ENCODE results near the gene NODAL.

NODAL gene

DNA sequence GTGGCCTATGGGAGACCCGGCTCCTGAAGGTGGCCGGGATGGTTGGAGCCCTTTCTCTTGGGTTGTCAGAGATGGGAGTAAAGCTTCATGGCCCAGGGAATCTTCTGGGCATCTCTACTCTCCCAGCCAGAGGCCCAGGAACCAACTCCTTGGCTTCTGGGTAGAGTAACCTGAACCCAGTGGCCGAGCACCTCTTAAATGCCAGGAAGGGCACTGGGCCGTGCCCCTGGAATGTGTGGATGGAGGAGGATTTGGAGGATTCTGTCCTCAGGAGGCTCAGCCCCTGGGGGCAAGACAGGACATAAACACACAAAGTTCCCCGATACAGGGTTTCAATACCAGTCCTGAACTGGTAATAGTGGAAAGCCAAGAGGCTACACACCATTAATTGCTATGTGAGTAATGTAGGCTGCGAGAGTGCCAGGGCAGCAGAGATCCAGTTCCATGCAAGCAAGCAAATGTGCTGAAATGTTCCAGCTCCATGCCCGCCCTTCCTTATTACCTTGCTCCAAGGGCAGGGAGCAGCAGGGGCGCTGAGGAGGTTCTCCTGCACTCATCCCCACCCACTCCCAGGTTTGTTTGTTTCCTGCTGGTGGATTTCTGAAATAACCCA is 38.3 kb upstream of the NODAL start:
- Histone ChIP-seq H3K18ac (ENCODE audit: low read depth in 1 of 2, low read length in 2 of 2) (no peak overlapping the region), H3K14ac (ENCODE audit: low read length in 2 of 2) (no peak overlapping the region), H3K4me3 (ENCODE audit: insufficient read depth in 1 of 2, low read depth in 1 of 2, low read length in 2 of 2) (no peak overlapping the region), H3K27ac (ENCODE audit: low read length, poor library complexity, severe bottlenecking) (no peak overlapping the region), H2BK5ac (ENCODE audit: low read depth, low read length, poor library complexity, severe bottlenecking) (no peak overlapping the region), H3K4me1 (ENCODE audit: control insufficient read depth, insufficient read depth, low read depth, low read length) (peaks cover 15% of the 10 kb centered on the region), H3K79me1 (replicated peaks; ENCODE audit: low read length, poor library complexity, severe bottlenecking) (no peaks in the 10 kb centered on the region), H3K9me3 (ENCODE audit: control insufficient read depth, low read length) (no peaks in the 10 kb centered on the region), H3K36me3 (ENCODE audit: control insufficient read depth in 1 of 2, insufficient read depth in 2 of 2, low read depth in 1 of 2, low read length in 2 of 2) (no peaks in the 10 kb centered on the region), H3K9ac (ENCODE audit: low read length) (no peak overlapping the region), H4K91ac (ENCODE audit: low read length) (no peak overlapping the region), H4K8ac (ENCODE audit: low read length) (no peak overlapping the region), H3K23ac (ENCODE audit: low read length in 2 of 2) (no peak overlapping the region), H3K4ac (ENCODE audit: low read depth in 1 of 2, low read length in 2 of 2) (no peak overlapping the region), H2BK15ac (ENCODE audit: low read depth, poor library complexity, severe bottlenecking) (no peak overlapping the region), H3K27me3 (ENCODE audit: control insufficient read depth in 1 of 2, insufficient read depth in 1 of 2, low read length in 2 of 2) (peaks cover 39 to 83% of the 10 kb centered on the region in 2 experiments), H2AK5ac (ENCODE audit: low read length, severe bottlenecking) (no peak overlapping the region), H2AFZ (ENCODE audit: low read depth, low read length) (no peak overlapping the region), H2BK120ac (ENCODE audit: low read depth, low read length) (no peak overlapping the region), H3K4me2 (ENCODE audit: low read length, poor library complexity, severe bottlenecking) (no peak overlapping the region), H2BK12ac (ENCODE audit: low read length in 2 of 2) (no peak overlapping the region)
- DNase-seq = no peak
- WGBS = 89% methylated on average over 7 of the region's 8 CpGs

DNA sequence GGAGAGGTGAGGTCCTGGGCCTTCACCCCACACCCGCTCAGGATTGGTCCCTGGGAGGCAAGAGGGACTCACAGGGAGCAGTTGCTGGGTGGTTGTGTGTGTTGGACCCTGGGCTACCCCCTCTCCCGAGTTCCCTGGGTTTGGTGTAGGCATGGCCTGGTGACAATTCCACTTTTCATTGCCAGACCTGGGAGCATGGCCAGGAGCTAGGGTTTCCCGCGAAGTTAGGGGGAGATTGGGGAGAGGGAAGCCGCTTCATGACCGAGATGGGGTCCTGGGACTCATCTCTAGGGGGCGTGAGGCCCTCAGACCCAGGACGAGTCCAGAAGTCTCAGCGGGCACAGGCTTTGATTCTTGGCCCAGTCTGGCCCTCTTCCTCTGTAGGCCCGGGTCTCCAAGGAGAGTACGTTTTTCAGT is 37.7 kb upstream of the NODAL start:
- Histone ChIP-seq H2BK15ac (ENCODE audit: low read depth, poor library complexity, severe bottlenecking) (no peak overlapping the region), H3K23ac (ENCODE audit: low read length in 2 of 2) (no peak overlapping the region), H4K8ac (ENCODE audit: low read length) (no peak overlapping the region), H2BK5ac (ENCODE audit: low read depth, low read length, poor library complexity, severe bottlenecking) (no peak overlapping the region), H2AFZ (ENCODE audit: low read depth, low read length) (no peak overlapping the region), H4K91ac (ENCODE audit: low read length) (no peak overlapping the region), H3K4me2 (ENCODE audit: low read length, poor library complexity, severe bottlenecking) (peak overlapping the region; percentile 76), H3K4me3 (ENCODE audit: insufficient read depth in 1 of 2, low read depth in 1 of 2, low read length in 2 of 2) (peak overlapping the region; percentile 60 to 64), H2AK5ac (ENCODE audit: low read length, severe bottlenecking) (no peak overlapping the region), H3K14ac (ENCODE audit: low read length in 2 of 2) (no peak overlapping the region), H3K18ac (ENCODE audit: low read depth in 1 of 2, low read length in 2 of 2) (no peak overlapping the region), H3K9me3 (ENCODE audit: control insufficient read depth, low read length) (no peaks in the 10 kb centered on the region), H3K9ac (ENCODE audit: low read length) (no peak overlapping the region), H3K36me3 (ENCODE audit: control insufficient read depth in 1 of 2, insufficient read depth in 2 of 2, low read depth in 1 of 2, low read length in 2 of 2) (no peaks in the 10 kb centered on the region), H3K4ac (ENCODE audit: low read depth in 1 of 2, low read length in 2 of 2) (no peak overlapping the region), H3K79me1 (replicated peaks; ENCODE audit: low read length, poor library complexity, severe bottlenecking) (no peaks in the 10 kb centered on the region), H3K27me3 (ENCODE audit: control insufficient read depth in 1 of 2, insufficient read depth in 1 of 2, low read length in 2 of 2) (peaks cover 39 to 87% of the 10 kb centered on the region in 2 experiments), H3K27ac (ENCODE audit: low read length, poor library complexity, severe bottlenecking) (no peak overlapping the region), H3K4me1 (ENCODE audit: control insufficient read depth, insufficient read depth, low read depth, low read length) (peaks cover 15% of the 10 kb centered on the region), H2BK12ac (ENCODE audit: low read length in 2 of 2) (no peak overlapping the region), H2BK120ac (ENCODE audit: low read depth, low read length) (no peak overlapping the region)
- WGBS = 22% methylated on average over 11 of the region's 11 CpGs
- DNase-seq = no peak

DNA sequence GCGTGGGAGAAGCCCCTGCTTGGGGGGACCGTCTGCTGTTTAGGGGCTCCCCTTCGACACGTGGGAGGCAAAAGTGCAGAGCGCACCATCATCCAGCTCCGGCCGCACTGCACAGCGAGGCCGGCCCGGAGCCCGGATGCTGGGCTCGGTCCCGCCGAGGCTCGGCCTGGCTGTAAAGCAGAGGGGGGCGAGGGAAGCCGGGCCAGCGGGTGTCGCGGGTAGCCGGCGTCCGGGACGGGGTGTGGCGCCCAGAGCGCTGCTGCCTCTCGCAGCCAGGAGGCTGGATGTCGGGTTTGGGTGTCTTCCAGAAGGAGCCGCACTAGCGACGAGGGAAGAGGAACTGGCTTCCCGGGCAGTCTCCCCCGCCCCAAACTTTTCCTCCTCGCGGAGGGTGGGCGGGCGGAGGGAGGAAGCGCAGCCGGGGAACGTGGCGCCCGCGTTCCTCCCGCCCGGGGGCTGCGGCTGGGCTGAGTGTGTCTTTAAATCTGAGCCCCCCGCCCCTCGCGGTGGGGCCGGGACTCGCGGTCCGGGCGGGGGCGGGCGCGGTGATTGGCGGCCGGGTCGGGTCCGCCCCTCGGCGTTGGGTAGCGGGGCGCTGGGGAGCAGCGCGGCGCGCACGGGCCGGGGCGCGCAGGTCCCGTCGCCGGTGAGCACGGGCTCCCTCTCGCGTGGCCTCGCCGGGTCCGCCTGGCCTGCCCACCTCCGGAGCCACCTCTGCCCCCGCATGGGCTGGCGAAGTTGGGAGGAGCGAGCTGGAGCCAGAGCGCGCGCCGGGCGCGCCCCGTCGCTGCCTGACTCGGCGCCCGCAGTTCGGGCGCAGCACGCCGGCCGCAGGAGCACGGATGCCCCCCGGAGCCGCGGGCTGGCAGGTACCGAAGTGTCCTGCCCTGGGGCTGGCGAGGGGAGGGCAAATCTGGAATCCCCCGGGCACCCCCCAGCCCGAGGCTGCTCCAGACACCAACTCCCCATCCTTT is 37.0 kb upstream of the NODAL start, which contains the start of gene PALD1:
Gene PALD1 (plus strand): TSS at position 577 of the 974 bp plus-strand sequence. CDS start 47,185 bp downstream, outside the sequence.
- Histone ChIP-seq H4K8ac (ENCODE audit: low read length) (no peak within 1 kb of the TSS), H3K27ac (ENCODE audit: low read length, poor library complexity, severe bottlenecking) (no peak within 1 kb of the TSS), H2AFZ (ENCODE audit: low read depth, low read length) (no peak within 1 kb of the TSS), H3K4me2 (ENCODE audit: low read length, poor library complexity, severe bottlenecking) (peak within 1 kb of the TSS; percentile 76), H2BK12ac (ENCODE audit: low read length in 2 of 2) (no peak within 1 kb of the TSS), H2BK5ac (ENCODE audit: low read depth, low read length, poor library complexity, severe bottlenecking) (no peak within 1 kb of the TSS), H3K4ac (ENCODE audit: low read depth in 1 of 2, low read length in 2 of 2) (no peak within 1 kb of the TSS), H3K23ac (ENCODE audit: low read length in 2 of 2) (no peak within 1 kb of the TSS), H2BK120ac (ENCODE audit: low read depth, low read length) (no peak within 1 kb of the TSS), H3K18ac (ENCODE audit: low read depth in 1 of 2, low read length in 2 of 2) (no peak within 1 kb of the TSS), H3K9ac (ENCODE audit: low read length) (no peak within 1 kb of the TSS), H4K91ac (ENCODE audit: low read length) (no peak within 1 kb of the TSS), H3K4me1 (ENCODE audit: control insufficient read depth, insufficient read depth, low read depth, low read length) (peaks cover 15% of the 10 kb centered on the region), H3K79me1 (replicated peaks; ENCODE audit: low read length, poor library complexity, severe bottlenecking) (no peaks in the 10 kb centered on the region), H3K27me3 (ENCODE audit: control insufficient read depth in 1 of 2, insufficient read depth in 1 of 2, low read length in 2 of 2) (peaks cover 38 to 88% of the 10 kb centered on the region in 2 experiments), H3K4me3 (ENCODE audit: insufficient read depth in 1 of 2, low read depth in 1 of 2, low read length in 2 of 2) (peak within 1 kb of the TSS; percentile 60 to 64), H3K14ac (ENCODE audit: low read length in 2 of 2) (no peak within 1 kb of the TSS), H2AK5ac (ENCODE audit: low read length, severe bottlenecking) (no peak within 1 kb of the TSS), H3K9me3 (ENCODE audit: control insufficient read depth, low read length) (no peaks in the 10 kb centered on the region), H2BK15ac (ENCODE audit: low read depth, poor library complexity, severe bottlenecking) (no peak within 1 kb of the TSS), H3K36me3 (ENCODE audit: control insufficient read depth in 1 of 2, insufficient read depth in 2 of 2, low read depth in 1 of 2, low read length in 2 of 2) (no peaks in the 10 kb centered on the region)
- under 1% methylated on average over 55 of the region's 110 CpGs for WGBS
- peak; percentile 28 for DNase-seq

DNA sequence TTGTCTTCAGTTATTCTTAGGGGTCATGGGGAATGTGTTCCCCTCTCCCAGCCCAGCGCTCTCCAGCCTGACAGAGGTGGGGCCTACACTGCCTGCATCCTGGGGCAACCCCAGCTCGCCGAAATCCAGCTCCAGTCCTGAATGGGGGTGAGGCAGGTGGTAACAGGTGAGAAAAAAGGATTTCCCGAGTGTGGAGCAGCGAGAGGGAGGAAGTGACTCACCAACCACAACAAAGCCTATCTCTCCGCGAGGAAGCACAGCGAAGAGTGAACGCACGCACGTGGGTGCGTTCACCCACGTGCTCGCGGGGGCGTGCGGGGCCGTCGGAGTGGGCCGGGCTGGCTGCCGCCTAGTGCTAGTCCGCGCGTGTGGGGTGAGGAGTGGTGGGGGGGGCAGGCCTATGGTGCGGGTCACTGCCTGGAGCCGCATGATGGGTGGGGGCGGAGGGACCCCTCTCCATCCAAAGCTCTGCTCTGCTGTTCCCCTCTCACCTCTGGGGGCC is 36.2 kb upstream of the NODAL start:
- no peak overlapping the region for H4K8ac ChIP-seq (ENCODE audit: low read length)
- H2BK120ac ChIP-seq (ENCODE audit: low read depth, low read length) = no peak overlapping the region
- peaks cover 15% of the 10 kb centered on the region for H3K4me1 ChIP-seq (ENCODE audit: control insufficient read depth, insufficient read depth, low read depth, low read length)
- no peak overlapping the region for H4K91ac ChIP-seq (ENCODE audit: low read length)
- H3K4me3 ChIP-seq (ENCODE audit: insufficient read depth in 1 of 2, low read depth in 1 of 2, low read length in 2 of 2) = peak overlapping the region in 1 of 2 experiments; percentile 60
- peak overlapping the region; percentile 76 for H3K4me2 ChIP-seq (ENCODE audit: low read length, poor library complexity, severe bottlenecking)
- no peak overlapping the region for H3K9ac ChIP-seq (ENCODE audit: low read length)
- H3K9me3 ChIP-seq (ENCODE audit: control insufficient read depth, low read length) = no peaks in the 10 kb centered on the region
- H3K27ac ChIP-seq (ENCODE audit: low read length, poor library complexity, severe bottlenecking) = no peak overlapping the region
- H3K18ac ChIP-seq (ENCODE audit: low read depth in 1 of 2, low read length in 2 of 2) = no peak overlapping the region
- no peak overlapping the region for H2AFZ ChIP-seq (ENCODE audit: low read depth, low read length)
- H2BK12ac ChIP-seq (ENCODE audit: low read length in 2 of 2) = no peak overlapping the region
- no peak overlapping the region for H3K23ac ChIP-seq (ENCODE audit: low read length in 2 of 2)
- H3K14ac ChIP-seq (ENCODE audit: low read length in 2 of 2) = no peak overlapping the region
- H2BK15ac ChIP-seq (ENCODE audit: low read depth, poor library complexity, severe bottlenecking) = no peak overlapping the region
- no peaks in the 10 kb centered on the region for H3K79me1 ChIP-seq (replicated peaks; ENCODE audit: low read length, poor library complexity, severe bottlenecking)
- H3K36me3 ChIP-seq (ENCODE audit: control insufficient read depth in 1 of 2, insufficient read depth in 2 of 2, low read depth in 1 of 2, low read length in 2 of 2) = no peaks in the 10 kb centered on the region
- H2AK5ac ChIP-seq (ENCODE audit: low read length, severe bottlenecking) = no peak overlapping the region
- WGBS = 12% methylated on average over 19 of the region's 27 CpGs
- no peak overlapping the region for H3K4ac ChIP-seq (ENCODE audit: low read depth in 1 of 2, low read length in 2 of 2)
- no peak overlapping the region for H2BK5ac ChIP-seq (ENCODE audit: low read depth, low read length, poor library complexity, severe bottlenecking)
- H3K27me3 ChIP-seq (ENCODE audit: control insufficient read depth in 1 of 2, insufficient read depth in 1 of 2, low read length in 2 of 2) = peaks cover 42 to 88% of the 10 kb centered on the region in 2 experiments
- DNase-seq = no peak

All from mesenchymal stem cell (in vitro differentiated cells and primary cell).